Caco-2 (cell line): ENCODE measurements around the gene BARX1. TPM values are rescaled to one million over a fixed set of nuclear protein-coding genes. Genes with fewer than 3 reads are reported as not detected.

Experiments
- BruUV-seq: library from RNA; stranded (reverse); fragments of 400-500 nt; replicated peaks from 2 replicates; lab custom pipeline; 2021; lab: Mats Ljungman, UMichigan
- CTCF ChIA-PET: fragments of 300-600 bp; sonication (Branson Sonifier 250); formaldehyde crosslinking; loops from one replicate; lab custom pipeline; 2022; ENCODE audit warnings: antibody characterized with exemption; lab: Charles Lee
- POLR2A ChIA-PET: fragments of 300-600 bp; sonication (Branson Sonifier 250); formaldehyde crosslinking; loops from one replicate; lab custom pipeline; 2022; ENCODE audit warnings: antibody characterized with exemption; lab: Charles Lee
- DNase-seq, 2 experiments: peaks; one replicate each; pipeline versions ENCODE4 v3.0.0 to v3.0.0-alpha.2; 2020 to 2022
- H3K27me3 ChIP-seq: replicated peaks from 2 replicates; pipeline ENCODE4 v1.6.0; 2011; ENCODE audit warnings: low read length; ENCODE audit not compliant: control insufficient read depth, insufficient read depth
- H3K36me3 ChIP-seq: 2 replicates; pipeline ENCODE4 v1.5.1; 2011; ENCODE audit warnings: low read length; ENCODE audit not compliant: control insufficient read depth, insufficient read depth
- H3K4me1 ChIP-seq: fragments of 250-450 bp; sonication (Bioruptor Pico); 2 replicates; pipeline ENCODE4 v1.5.1; 2020; ENCODE audit warnings: mild to moderate bottlenecking
- H3K4me3 ChIP-seq: 2 replicates; pipeline ENCODE4 v1.5.1; 2011; ENCODE audit warnings: low read depth, mild to moderate bottlenecking, control low read depth, low read length
- H3K9me3 ChIP-seq: fragments of 250-450 bp; sonication (Bioruptor Pico); 2 replicates; pipeline ENCODE4 v1.5.1; 2020; ENCODE audit warnings: mild to moderate bottlenecking, moderate library complexity
- H3K27ac Mint-ChIP-seq: one replicate; pipeline ENCODE4 v1.8.0; 2022; ENCODE audit warnings: mixed read lengths; ENCODE audit not compliant: unreplicated experiment
- H3K27me3 Mint-ChIP-seq: one replicate; pipeline ENCODE4 v1.8.0; 2022; ENCODE audit warnings: mixed read lengths; ENCODE audit not compliant: insufficient read depth, unreplicated experiment
- H3K36me3 Mint-ChIP-seq: one replicate; pipeline ENCODE4 v1.8.0; 2022; ENCODE audit warnings: mild to moderate bottlenecking, mixed read lengths; ENCODE audit not compliant: insufficient read depth, unreplicated experiment
- H3K4me1 Mint-ChIP-seq: one replicate; pipeline ENCODE4 v1.8.0; 2022; ENCODE audit warnings: low read depth, mixed read lengths; ENCODE audit not compliant: unreplicated experiment
- H3K4me3 Mint-ChIP-seq: one replicate; pipeline ENCODE4 v1.8.0; 2022; ENCODE audit warnings: mild to moderate bottlenecking, moderate library complexity, mixed read lengths; ENCODE audit not compliant: unreplicated experiment
- H3K9me3 Mint-ChIP-seq: one replicate; pipeline ENCODE4 v1.8.0; 2022; ENCODE audit warnings: mixed read lengths; ENCODE audit not compliant: unreplicated experiment
- CTCF ChIP-seq, 2 experiments: fragments of 200-600 bp in 1 of 2; IDR thresholded peaks; 1 replicate in 1 of 2; 2 replicates in 1 of 2; pipeline versions ENCODE4 v1.5.1 to v1.8.0; 2011 to 2022; ENCODE audit warnings: antibody characterized with exemption in 1 of 2, control low read depth in 1 of 2, inconsistent platforms in 1 of 2, low read depth in 1 of 2, low read length in 1 of 2, mild to moderate bottlenecking in 1 of 2, moderate library complexity in 1 of 2; ENCODE audit not compliant: insufficient read depth in 1 of 2, severe bottlenecking in 1 of 2, unreplicated experiment in 1 of 2
- intact Hi-C: fragments of 100-400 bp; cut with micrococcal nuclease; formaldehyde crosslinking; loops from one replicate; pipeline ENCODE4 v1.10.0; 2022; ENCODE audit not compliant: unreplicated experiment
- total RNA-seq: library from RNA; stranded (reverse); gene quantifications from 2 replicates; pipeline ENCODE4 v1.2.3, GENCODE V29; 2022

The BARX1 gene
- total RNA-seq, 1 experiment from 2014 or later, result not detected

GRCh38 chr9:93946338-93946712, 8.8 kb downstream of the BARX1 start:
- no peak for DNase-seq
- H3K36me3 Mint-ChIP-seq, result no peaks in the 10 kb centered on the region
- H3K4me3 ChIP-seq, result peak overlapping the region; percentile 39; the same call in 1 of the 2 replicates
- TF ChIP-seq CTCF (IDR thresholded peaks at IDR 0.05; ENCODE audit: insufficient read depth in 1 of 2, low read depth in 1 of 2, low read length in 1 of 2, severe bottlenecking in 1 of 2, unreplicated experiment in 1 of 2), result no peak
- H3K9me3 ChIP-seq, result no peaks in the 10 kb centered on the region
- no peaks in the 10 kb centered on the region for H3K36me3 ChIP-seq
- CTCF ChIA-PET, result no interaction called here
- no TSS peak for BruUV-seq
- H3K27me3 Mint-ChIP-seq, result peaks cover 14% of the 10 kb centered on the region
- peak overlapping the region; percentile 72 for H3K4me3 Mint-ChIP-seq
- no peaks in the 10 kb centered on the region for H3K9me3 Mint-ChIP-seq
- POLR2A ChIA-PET, result no interaction called here
- no peaks in the 10 kb centered on the region for H3K27me3 ChIP-seq
- intact Hi-C loops, result no loop called here
- no peaks in the 10 kb centered on the region for H3K4me1 ChIP-seq
- no peak overlapping the region for H3K27ac Mint-ChIP-seq
- no peaks in the 10 kb centered on the region for H3K4me1 Mint-ChIP-seq

DNA sequence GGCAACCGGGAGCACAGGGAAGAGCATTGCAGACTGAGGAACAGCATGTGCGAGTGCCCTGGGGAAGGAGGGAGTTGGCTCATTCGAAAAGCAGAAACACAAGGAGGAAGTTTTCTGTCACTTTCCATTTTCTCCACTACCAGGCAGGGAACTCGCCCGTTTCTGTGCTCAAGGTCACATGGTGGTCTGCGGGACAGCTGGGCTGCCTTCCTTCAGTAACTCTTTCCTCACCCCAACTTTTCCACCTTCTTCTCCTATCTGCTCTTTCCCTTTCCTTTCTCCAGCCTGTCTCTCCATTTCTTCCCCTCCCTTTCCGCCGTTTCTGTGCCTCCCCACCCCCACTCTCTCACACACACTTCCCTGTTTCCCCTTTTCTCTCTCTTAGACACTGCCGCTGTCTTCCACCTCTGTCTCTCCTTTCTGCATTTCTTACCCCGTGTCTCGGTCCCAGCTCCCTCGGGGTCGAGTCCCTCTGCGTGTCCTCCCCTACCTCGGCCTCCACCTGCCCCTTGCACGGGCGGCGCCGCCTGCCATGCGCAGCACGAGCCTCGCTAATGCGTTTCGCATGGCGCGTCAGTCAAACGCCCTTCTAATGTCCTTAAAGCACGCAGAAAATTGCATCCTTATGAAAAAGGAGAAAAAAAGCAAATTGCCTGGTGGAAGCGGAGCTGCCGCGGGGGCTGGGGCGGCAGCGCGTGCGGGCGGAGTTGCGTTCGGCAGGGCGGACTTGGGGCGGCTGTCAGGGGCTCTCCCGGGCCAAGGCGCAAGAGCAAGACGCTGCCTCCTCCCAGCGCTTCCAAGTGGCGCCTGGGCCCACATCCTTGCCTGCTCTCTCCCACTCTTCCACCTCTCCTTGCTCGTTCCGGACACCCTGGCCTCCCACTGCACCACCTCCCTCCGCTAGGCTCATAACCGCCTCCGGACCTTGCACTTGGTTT, 9.5 kb downstream of the BARX1 start:
- Histone ChIP-seq H3K27me3 (no peaks in the 10 kb centered on the region), H3K9me3 (no peaks in the 10 kb centered on the region), H3K36me3 (no peaks in the 10 kb centered on the region), H3K4me1 (no peaks in the 10 kb centered on the region), H3K4me3 (peak overlapping the region; percentile 39)
- H3K4me3 Mint-ChIP-seq, result peak overlapping the region; percentile 72
- H3K36me3 Mint-ChIP-seq, result no peaks in the 10 kb centered on the region
- DNase-seq, result no peak
- TF ChIP-seq CTCF (IDR thresholded peaks at IDR 0.05; ENCODE audit: insufficient read depth in 1 of 2, low read depth in 1 of 2, low read length in 1 of 2, severe bottlenecking in 1 of 2, unreplicated experiment in 1 of 2), result no peak
- ChIA-PET CTCF (no interaction called here), POLR2A (no interaction called here)
- no peaks in the 10 kb centered on the region for H3K4me1 Mint-ChIP-seq
- peaks cover 18% of the 10 kb centered on the region for H3K27me3 Mint-ChIP-seq
- no peak overlapping the region for H3K27ac Mint-ChIP-seq
- intact Hi-C loops, result no loop called here
- H3K9me3 Mint-ChIP-seq, result no peaks in the 10 kb centered on the region
- BruUV-seq, result no TSS peak

DNA sequence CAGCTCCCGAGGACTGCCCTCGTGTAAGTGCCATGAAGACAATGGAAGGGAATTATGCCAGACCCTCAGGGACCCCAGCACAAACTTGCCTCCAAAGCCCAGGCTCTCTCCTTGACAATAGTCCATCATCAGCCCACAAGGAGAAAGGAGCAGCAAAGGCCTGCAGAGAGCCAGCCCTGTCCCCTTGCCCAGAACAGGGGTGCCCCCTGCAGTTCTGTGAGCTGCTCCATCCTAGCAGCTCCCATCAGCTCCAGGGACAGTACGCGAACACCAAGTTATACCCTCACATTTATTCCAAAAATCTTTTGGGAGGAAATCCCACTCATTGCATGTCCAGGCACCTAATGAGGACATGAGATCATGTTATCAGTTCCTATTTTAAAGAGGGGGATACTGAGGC, 11.1 kb downstream of the BARX1 start:
- POLR2A ChIA-PET, result no interaction called here
- no peaks in the 10 kb centered on the region for H3K4me1 ChIP-seq
- Mint-ChIP-seq H3K4me3 (no peak overlapping the region), H3K36me3 (no peaks in the 10 kb centered on the region), H3K27ac (no peak overlapping the region), H3K9me3 (no peaks in the 10 kb centered on the region), H3K4me1 (no peaks in the 10 kb centered on the region), H3K27me3 (peaks cover 18% of the 10 kb centered on the region)
- H3K9me3 ChIP-seq, result no peaks in the 10 kb centered on the region
- DNase-seq, result no peak
- no peak for TF ChIP-seq CTCF (IDR thresholded peaks at IDR 0.05; ENCODE audit: insufficient read depth in 1 of 2, low read depth in 1 of 2, low read length in 1 of 2, severe bottlenecking in 1 of 2, unreplicated experiment in 1 of 2)
- no TSS peak for BruUV-seq
- no peak overlapping the region for H3K4me3 ChIP-seq
- H3K36me3 ChIP-seq, result no peaks in the 10 kb centered on the region
- intact Hi-C loops, result no loop called here
- no peaks in the 10 kb centered on the region for H3K27me3 ChIP-seq
- CTCF ChIA-PET, result interaction anchor here (0.6 kb wide), 1 partner anchor 21 kb away, joined by 3 read pairs; no protein-coding TSS in a partner anchor
